SHP77 treated with DMSO at 0.1 percent for 48 hours (cell line): ENCODE measurements around the gene PMF1.
"Not testable (repeated sequence)": the region's sequence is repeated elsewhere in the genome, so short reads cannot be mapped to it uniquely, and the experiment has no call there.

Source experiments
- DNase-seq: peaks from one replicate; lab custom pipeline; 2025; lab: John Stamatoyannopoulos, UW

The PMF1 gene

GRCh38 chr1:156212833-156213643, at the start of gene PMF1:
PMF1 (plus strand) TSS chr1:156213007; CDS start chr1:156213016, 9 bp downstream.
- peak; percentile 99 for DNase-seq

- no peak for DNase-seq
Observed at GRCh38 chr1:156163712-156164111, 49.1 kb upstream of the PMF1 start.

GRCh38 chr1:156164125-156164831, 48.5 kb upstream of the PMF1 start:
- no peak for DNase-seq

- DNase-seq, result no peak
Observed at GRCh38 chr1:156165083-156165482, 47.7 kb upstream of the PMF1 start.

- DNase-seq, result no peak
Observed at GRCh38 chr1:156167536-156167935, 45.3 kb upstream of the PMF1 start.

- no peak for DNase-seq
Observed at GRCh38 chr1:156172696-156173470, 39.9 kb upstream of the PMF1 start.

GRCh38 chr1:156176610-156177210, 36.1 kb upstream of the PMF1 start:
- no peak for DNase-seq

GRCh38 chr1:156177919-156178654, 34.7 kb upstream of the PMF1 start:
- no peak for DNase-seq

- no peak for DNase-seq
Observed at GRCh38 chr1:156180471-156180870, 32.3 kb upstream of the PMF1 start.

- DNase-seq, result not testable (repeated sequence)
Observed at GRCh38 chr1:156181391-156181924, 31.3 kb upstream of the PMF1 start.

GRCh38 chr1:156182010-156182779, 30.6 kb upstream of the PMF1 start:
- not testable (repeated sequence) for DNase-seq

GRCh38 chr1:156186347-156187177, 26.2 kb upstream of the PMF1 start:
- not testable (repeated sequence) for DNase-seq

GRCh38 chr1:156190265-156190664, 22.5 kb upstream of the PMF1 start:
- DNase-seq, result not testable (repeated sequence)

- no peak for DNase-seq
Observed at GRCh38 chr1:156191292-156191964, 21.4 kb upstream of the PMF1 start.

GRCh38 chr1:156193208-156193487, 19.7 kb upstream of the PMF1 start:
- no peak for DNase-seq

GRCh38 chr1:156193488-156194299, 19.1 kb upstream of the PMF1 start, which contains the start of gene SLC25A44:
SLC25A44 (plus strand) TSS chr1:156194104; CDS start chr1:156199848, 5,744 bp downstream.
- DNase-seq, result peak; percentile 100

- DNase-seq, result no peak
Observed at GRCh38 chr1:156194300-156194652, 18.5 kb upstream of the PMF1 start.

GRCh38 chr1:156195853-156196252, 17.0 kb upstream of the PMF1 start:
- DNase-seq, result no peak
